ENCODE measurements around the gene CHTOP.

The CHTOP gene

DNA sequence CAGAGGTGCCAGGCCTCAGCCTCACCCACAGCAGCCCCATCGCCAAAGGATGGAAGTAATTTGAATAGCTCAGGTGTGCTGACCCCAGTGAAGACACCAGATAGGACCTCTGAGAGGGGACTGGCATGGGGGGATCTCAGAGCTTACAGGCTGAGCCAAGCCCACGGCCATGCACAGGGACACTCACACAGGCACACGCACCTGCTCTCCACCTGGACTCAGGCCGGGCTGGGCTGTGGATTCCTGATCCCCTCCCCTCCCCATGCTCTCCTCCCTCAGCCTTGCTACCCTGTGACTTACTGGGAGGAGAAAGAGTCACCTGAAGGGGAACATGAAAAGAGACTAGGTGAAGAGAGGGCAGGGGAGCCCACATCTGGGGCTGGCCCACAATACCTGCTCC lies 59.6 kb downstream of the CHTOP start:
- DNase-seq, result no peak
